RWPE2 (cell line): ENCODE data around the gene TRAPPC2L.

Experiments used
- ATAC-seq: fragments of 200-7000 bp; cut with Tn5 transposase; 3 replicates; pipeline ENCODE4 v1.9.1; 2021; ENCODE audit warnings: low read depth
- DNase-seq: peaks from one replicate; pipeline ENCODE4 v3.0.0-alpha.2; 2020; ENCODE audit warnings: low spot score
- H3K27ac ChIP-seq: fragments of 450-650 bp; 2 replicates; pipeline ENCODE4 v1.5.1; 2017; ENCODE audit warnings: mild to moderate bottlenecking; ENCODE audit not compliant: poor library complexity, severe bottlenecking
- H3K27me3 ChIP-seq: fragments of 250-450 bp; sonication (Bioruptor Pico); 2 replicates; pipeline ENCODE4 v1.5.1; 2021; ENCODE audit warnings: mild to moderate bottlenecking, moderate library complexity; ENCODE audit not compliant: insufficient read depth, poor library complexity, severe bottlenecking
- H3K36me3 ChIP-seq: fragments of 250-450 bp; sonication (Bioruptor Pico); 2 replicates; pipeline ENCODE4 v1.5.1; 2020; ENCODE audit warnings: low read depth, mild to moderate bottlenecking, moderate library complexity
- H3K4me1 ChIP-seq: fragments of 250-450 bp; sonication (Bioruptor Pico); 2 replicates; pipeline ENCODE4 v1.5.1; 2021; ENCODE audit warnings: mild to moderate bottlenecking, moderate library complexity; ENCODE audit not compliant: insufficient read depth, poor library complexity, severe bottlenecking
- H3K4me3 ChIP-seq: fragments of 250-450 bp; sonication (Bioruptor Pico); 2 replicates; pipeline ENCODE4 v1.5.1; 2021; ENCODE audit warnings: mild to moderate bottlenecking, moderate library complexity; ENCODE audit not compliant: severe bottlenecking
- H3K9me3 ChIP-seq: fragments of 250-450 bp; sonication (Bioruptor Pico); 2 replicates; pipeline ENCODE4 v1.5.1; 2021; ENCODE audit warnings: mild to moderate bottlenecking, moderate library complexity; ENCODE audit not compliant: severe bottlenecking
- CTCF ChIP-seq: fragments of 450-650 bp; IDR thresholded peaks from one replicate; pipeline ENCODE4 v1.5.1; 2017; ENCODE audit warnings: mild to moderate bottlenecking, moderate library complexity; ENCODE audit not compliant: poor library complexity, severe bottlenecking

The TRAPPC2L gene

GRCh38 chr16:88910284-88911135 is 53.6 kb downstream of the TRAPPC2L start:
- no peak for DNase-seq

GRCh38 chr16:88911136-88911945 is 54.4 kb downstream of the TRAPPC2L start:
- Histone ChIP-seq H3K27ac (no peak overlapping the region), H3K27me3 (no peaks in the 10 kb centered on the region), H3K9me3 (no peaks in the 10 kb centered on the region), H3K4me3 (no peak overlapping the region), H3K4me1 (peaks cover 7% of the 10 kb centered on the region), H3K36me3 (no peaks in the 10 kb centered on the region)
- no peak for TF ChIP-seq CTCF
- no peak for ATAC-seq
- no peak for DNase-seq

More at GRCh38 chr16:88910284-88911135, 53.6 kb downstream of the TRAPPC2L start:
- no peak for TF ChIP-seq CTCF
- Histone ChIP-seq H3K36me3 (no peaks in the 10 kb centered on the region), H3K9me3 (no peaks in the 10 kb centered on the region), H3K4me1 (peaks cover 7% of the 10 kb centered on the region), H3K27ac (no peak overlapping the region), H3K4me3 (no peak overlapping the region), H3K27me3 (no peaks in the 10 kb centered on the region)
- ATAC-seq, result no peak

- ATAC-seq, result no peak
- H3K4me1 ChIP-seq, result peaks cover 7% of the 10 kb centered on the region
- no peaks in the 10 kb centered on the region for H3K9me3 ChIP-seq
- H3K27me3 ChIP-seq, result no peaks in the 10 kb centered on the region
- no peak for DNase-seq
- no peaks in the 10 kb centered on the region for H3K36me3 ChIP-seq
- H3K27ac ChIP-seq, result no peak overlapping the region
- no peak overlapping the region for H3K4me3 ChIP-seq
- TF ChIP-seq CTCF, result no peak
Measured at GRCh38 chr16:88911946-88912310, 55.0 kb downstream of the TRAPPC2L start.
